RWPE2 (cell line): Measurements from ENCODE around the gene RGPD4.
"Not testable (repeated sequence)": the region's sequence is repeated elsewhere in the genome, so short reads cannot be mapped to it uniquely, and the experiment has no call there.

ENCODE experiments used
- ATAC-seq: fragments of 200-7000 bp; cut with Tn5 transposase; 3 replicates; pipeline ENCODE4 v1.9.1; 2021; ENCODE audit warnings: low read depth
- DNase-seq: peaks from one replicate; pipeline ENCODE4 v3.0.0-alpha.2; 2020; ENCODE audit warnings: low spot score
- H3K27ac ChIP-seq: fragments of 450-650 bp; 2 replicates; pipeline ENCODE4 v1.5.1; 2017; ENCODE audit warnings: mild to moderate bottlenecking; ENCODE audit not compliant: poor library complexity, severe bottlenecking
- H3K27me3 ChIP-seq: fragments of 250-450 bp; sonication (Bioruptor Pico); 2 replicates; pipeline ENCODE4 v1.5.1; 2021; ENCODE audit warnings: mild to moderate bottlenecking, moderate library complexity; ENCODE audit not compliant: insufficient read depth, poor library complexity, severe bottlenecking
- H3K36me3 ChIP-seq: fragments of 250-450 bp; sonication (Bioruptor Pico); 2 replicates; pipeline ENCODE4 v1.5.1; 2020; ENCODE audit warnings: low read depth, mild to moderate bottlenecking, moderate library complexity
- H3K4me1 ChIP-seq: fragments of 250-450 bp; sonication (Bioruptor Pico); 2 replicates; pipeline ENCODE4 v1.5.1; 2021; ENCODE audit warnings: mild to moderate bottlenecking, moderate library complexity; ENCODE audit not compliant: insufficient read depth, poor library complexity, severe bottlenecking
- H3K4me3 ChIP-seq: fragments of 250-450 bp; sonication (Bioruptor Pico); 2 replicates; pipeline ENCODE4 v1.5.1; 2021; ENCODE audit warnings: mild to moderate bottlenecking, moderate library complexity; ENCODE audit not compliant: severe bottlenecking
- H3K9me3 ChIP-seq: fragments of 250-450 bp; sonication (Bioruptor Pico); 2 replicates; pipeline ENCODE4 v1.5.1; 2021; ENCODE audit warnings: mild to moderate bottlenecking, moderate library complexity; ENCODE audit not compliant: severe bottlenecking
- CTCF ChIP-seq: fragments of 450-650 bp; IDR thresholded peaks from one replicate; pipeline ENCODE4 v1.5.1; 2017; ENCODE audit warnings: mild to moderate bottlenecking, moderate library complexity; ENCODE audit not compliant: poor library complexity, severe bottlenecking

The RGPD4 gene

DNA sequence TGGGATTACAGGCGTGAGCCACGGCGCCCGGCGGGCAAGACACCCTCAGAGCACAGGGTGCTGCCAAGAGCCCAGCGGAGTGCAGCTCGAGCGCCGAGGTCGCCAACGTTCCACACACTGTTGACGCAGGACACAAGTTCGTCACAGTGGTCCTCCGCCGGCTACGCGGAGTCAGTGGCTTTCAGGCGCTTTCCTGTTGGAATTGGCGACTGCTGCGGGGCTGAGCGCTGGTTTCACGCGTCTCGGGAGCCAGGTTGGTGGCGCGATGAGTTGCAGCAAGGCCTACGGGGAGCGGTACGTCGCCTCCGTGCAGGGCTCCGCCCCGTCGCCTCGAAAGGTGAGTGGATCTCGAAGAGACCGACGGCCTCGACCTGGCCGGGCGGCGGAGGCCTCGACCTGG is at the start of gene RGPD4:
Gene RGPD4 (plus strand): TSS at position 144 of the 400 bp plus-strand sequence. CDS start 122 bp downstream, at position 266.
- H3K27ac ChIP-seq, H3K4me1 ChIP-seq, ATAC-seq: not testable (repeated sequence)

DNA sequence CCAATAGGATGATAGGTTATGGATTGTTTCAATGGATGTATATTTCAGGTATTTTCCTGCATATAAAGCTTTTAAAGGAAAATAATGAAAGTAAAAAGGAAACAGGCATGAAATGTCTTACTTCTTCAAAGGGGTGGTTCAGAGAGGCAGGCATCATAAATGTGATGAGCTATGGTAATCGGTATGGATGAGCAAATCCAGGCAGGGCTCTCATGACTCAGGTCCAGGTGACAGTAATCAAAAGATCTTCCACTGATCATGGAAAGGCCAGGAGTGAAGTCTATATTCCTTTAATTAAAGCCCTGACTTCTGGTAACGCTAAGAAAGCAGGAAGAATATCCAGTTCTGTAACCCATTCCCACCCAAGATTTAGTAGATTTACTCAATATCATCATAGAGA is 48.7 kb upstream of the RGPD4 start:
- no peaks in the 10 kb centered on the region for H3K4me1 ChIP-seq
- H3K4me3 ChIP-seq: no peak overlapping the region
- no peaks in the 10 kb centered on the region for H3K9me3 ChIP-seq
- no peak overlapping the region for H3K27ac ChIP-seq
- TF ChIP-seq CTCF: no peak
- peaks cover 2% of the 10 kb centered on the region for H3K27me3 ChIP-seq
- DNase-seq (no peak), ATAC-seq (no peak)
- no peaks in the 10 kb centered on the region for H3K36me3 ChIP-seq

More for the DNA sequence above, at the start of gene RGPD4:
- not testable (repeated sequence) for H3K36me3 ChIP-seq, H3K4me3 ChIP-seq, H3K27me3 ChIP-seq, DNase-seq, H3K9me3 ChIP-seq

- H3K4me1 ChIP-seq: no peaks in the 10 kb centered on the region
- DNase-seq: no peak
- H3K9me3 ChIP-seq: no peaks in the 10 kb centered on the region
- no peak overlapping the region for H3K4me3 ChIP-seq
- TF ChIP-seq CTCF: no peak
- H3K27ac ChIP-seq: no peak overlapping the region
- ATAC-seq: no peak
- no peaks in the 10 kb centered on the region for H3K27me3 ChIP-seq
- no peaks in the 10 kb centered on the region for H3K36me3 ChIP-seq
These were observed 40.9 kb upstream of the RGPD4 start for GRCh38 chr2:107785756-107786155.

DNA sequence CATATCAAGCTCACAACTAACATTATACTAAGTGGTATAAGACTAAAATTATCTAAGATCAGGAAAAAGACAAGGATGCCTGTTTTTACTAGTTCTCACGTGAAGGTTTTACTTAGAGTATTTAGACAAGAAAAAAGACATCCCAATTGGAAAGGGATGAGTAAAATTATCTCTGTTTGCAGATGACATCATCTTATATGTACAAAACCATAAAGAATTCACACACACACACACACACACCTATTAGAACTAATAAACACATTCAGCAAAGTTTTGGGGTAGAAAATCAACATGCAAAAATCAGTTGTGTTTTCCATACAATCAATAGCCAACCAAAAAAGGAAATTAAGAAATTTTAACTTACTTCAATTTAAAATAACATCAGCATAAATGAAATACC is 35.9 kb upstream of the RGPD4 start:
- ATAC-seq: no peak
- Histone ChIP-seq H3K27ac (no peak overlapping the region), H3K9me3 (no peaks in the 10 kb centered on the region), H3K4me3 (no peak overlapping the region), H3K27me3 (no peaks in the 10 kb centered on the region), H3K4me1 (no peaks in the 10 kb centered on the region), H3K36me3 (no peaks in the 10 kb centered on the region)
- DNase-seq: no peak
- no peak for TF ChIP-seq CTCF

- no peaks in the 10 kb centered on the region for H3K4me1 ChIP-seq
- H3K36me3 ChIP-seq: no peaks in the 10 kb centered on the region
- no peak for TF ChIP-seq CTCF
- no peaks in the 10 kb centered on the region for H3K27me3 ChIP-seq
- no peaks in the 10 kb centered on the region for H3K9me3 ChIP-seq
- DNase-seq (no peak), ATAC-seq (no peak)
- H3K4me3 ChIP-seq: no peak overlapping the region
- no peak overlapping the region for H3K27ac ChIP-seq
These were observed 25.2 kb upstream of the RGPD4 start for GRCh38 chr2:107801498-107801897.
